GM12875 (cell line): ENCODE data around the gene SDR42E2.

ENCODE experiments used
- H3K4me3 ChIP-seq: one replicate; pipeline ENCODE4 v1.5.1; 2011; ENCODE audit warnings: low read depth, low read length, control low read depth
- CTCF ChIP-seq: IDR thresholded peaks from 2 replicates; pipeline ENCODE4 v1.5.1; 2011; ENCODE audit warnings: low read depth, mild to moderate bottlenecking, control low read depth, inconsistent platforms, low read length, moderate library complexity, borderline replicate concordance; ENCODE audit not compliant: insufficient read depth

SDR42E2 gene

GRCh38 chr16:22233037-22233372 is 70.7 kb downstream of the SDR42E2 start:
- no peak overlapping the region for H3K4me3 ChIP-seq
- TF ChIP-seq CTCF, result no peak

- H3K4me3 ChIP-seq, result no peak overlapping the region
- TF ChIP-seq CTCF, result no peak
Observed at GRCh38 chr16:22235839-22236745, 73.8 kb downstream of the SDR42E2 start.

GRCh38 chr16:22239131-22239805 is 77.0 kb downstream of the SDR42E2 start:
- H3K4me3 ChIP-seq, result no peak overlapping the region
- TF ChIP-seq CTCF, result no peak

- H3K4me3 ChIP-seq, result no peak overlapping the region
- no peak for TF ChIP-seq CTCF
Observed at GRCh38 chr16:22240023-22240710, 77.9 kb downstream of the SDR42E2 start.
